ENCODE measurements around the gene IFRD2. TPM values are rescaled to one million over a fixed set of nuclear protein-coding genes. Genes with fewer than 3 reads are reported as not detected.
A peak's percentile ranks its signal among the peaks of the same experiment; 100 is the strongest.

The IFRD2 gene
- total and polyA plus RNA-seq, 2 of the 13 experiments (the other 11 are each of a cell fraction or from before 2014, with no cell fraction given): 32.8 to 96.1 TPM

- TF ChIP-seq ZBTB14 (CRISPR knock-in tag; IDR thresholded peaks at IDR 0.05) (no peak), MYC (CRISPR knock-in tag; IDR thresholded peaks at IDR 0.05; ENCODE audit: borderline replicate concordance) (peak; percentile 78), PAWR (CRISPR knock-in tag; IDR thresholded peaks at IDR 0.05; ENCODE audit: borderline replicate concordance) (0 out of 2 replicates have a peak, but pooled peaks have one; percentile 40), MTF1 (CRISPR knock-in tag; IDR thresholded peaks at IDR 0.05) (peak; percentile 7; the same call in 1 of the 2 replicates), ZNF782 (CRISPR knock-in tag; IDR thresholded peaks at IDR 0.05; ENCODE audit: borderline replicate concordance) (peak; percentile 85; the same call in 1 of the 2 replicates), DMAP1 (CRISPR knock-in tag; IDR thresholded peaks at IDR 0.05) (peak; percentile 52), ZNF790 (CRISPR knock-in tag; IDR thresholded peaks at IDR 0.05; ENCODE audit: borderline replicate concordance) (0 out of 2 replicates have a peak, but pooled peaks have one; percentile 47), ZNF382 (CRISPR knock-in tag; IDR thresholded peaks at IDR 0.05; ENCODE audit: borderline replicate concordance) (no peak), FOXM1 (CRISPR knock-in tag; IDR thresholded peaks at IDR 0.05) (no peak), MXD4 (CRISPR knock-in tag; IDR thresholded peaks at IDR 0.05) (peak; percentile 89), RFXAP (CRISPR knock-in tag; IDR thresholded peaks at IDR 0.05; ENCODE audit: borderline replicate concordance) (peak; percentile 85), KMT2A (CRISPR knock-in tag; IDR thresholded peaks at IDR 0.05) (peak; percentile 91; the same call in 1 of the 2 replicates), ZNF513 (CRISPR knock-in tag; conservative IDR thresholded peaks at IDR 0.05) (0 out of 2 replicates have a peak, but pooled peaks have one; percentile 35), TFDP1 (CRISPR knock-in tag; IDR thresholded peaks at IDR 0.05; ENCODE audit: borderline replicate concordance) (peak; percentile 69; the same call in 1 of the 2 replicates), ZNF777 (CRISPR knock-in tag; IDR thresholded peaks at IDR 0.05) (0 out of 2 replicates have a peak, but pooled peaks have one; percentile 31), ZNF652 (CRISPR knock-in tag; IDR thresholded peaks at IDR 0.05; ENCODE audit: borderline replicate concordance, low read depth) (no peak), FOXC1 (CRISPR knock-in tag; IDR thresholded peaks at IDR 0.05; ENCODE audit: borderline replicate concordance) (no peak), ZNF883 (CRISPR knock-in tag; IDR thresholded peaks at IDR 0.05; ENCODE audit: not compliant biosample characterization) (peak; percentile 52), CEBPB (IDR thresholded peaks at IDR 0.05; ENCODE audit: borderline replicate concordance, low read depth, low read length) (peak; percentile 59; the same call in 1 of the 2 replicates), HMGXB3 (CRISPR knock-in tag; IDR thresholded peaks at IDR 0.05; ENCODE audit: borderline replicate concordance) (peak; percentile 82; the same call in 1 of the 2 replicates), ZNF124 (CRISPR knock-in tag; IDR thresholded peaks at IDR 0.05) (peak; percentile 40; the same call in 1 of the 2 replicates)
Observed at GRCh38 chr3:50327943-50328691, 35.9 kb upstream of the IFRD2 start, which contains the start of gene TUSC2 (continued).

Measured in HepG2 (cell line).